ENCODE data around the gene S100A13.
"Not testable (repeated sequence)": the region's sequence is repeated elsewhere in the genome, so short reads cannot be mapped to it uniquely, and the experiment has no call there.

S100A13 gene

GRCh38 chr1:153599847-153600246, 27.5 kb downstream of the S100A13 start:
- DNase-seq = no peak

GRCh38 chr1:153598309-153599172, 28.8 kb downstream of the S100A13 start:
- DNase-seq = no peak

DNA sequence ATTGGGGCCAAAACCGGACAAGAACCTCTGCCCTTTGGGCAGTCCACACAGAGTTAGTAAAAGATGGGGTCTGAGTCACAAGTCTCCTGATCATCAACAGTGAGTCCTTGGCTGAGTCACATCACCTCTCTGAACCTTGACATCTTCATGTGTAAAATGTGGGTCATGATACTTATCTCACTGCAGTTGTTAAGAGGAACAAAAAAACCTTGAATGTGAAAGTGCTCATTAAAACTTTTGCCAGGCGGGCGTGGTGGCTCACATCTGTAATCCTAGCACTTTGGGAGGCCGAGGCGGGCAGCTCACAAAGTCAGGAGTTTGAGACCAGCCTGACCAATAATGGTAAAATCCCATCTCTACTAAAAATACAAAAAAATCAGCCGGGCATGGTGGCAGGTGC, 30.1 kb downstream of the S100A13 start:
- no peak for DNase-seq

GRCh38 chr1:153592748-153593147, 34.6 kb downstream of the S100A13 start:
- DNase-seq = no peak

DNA sequence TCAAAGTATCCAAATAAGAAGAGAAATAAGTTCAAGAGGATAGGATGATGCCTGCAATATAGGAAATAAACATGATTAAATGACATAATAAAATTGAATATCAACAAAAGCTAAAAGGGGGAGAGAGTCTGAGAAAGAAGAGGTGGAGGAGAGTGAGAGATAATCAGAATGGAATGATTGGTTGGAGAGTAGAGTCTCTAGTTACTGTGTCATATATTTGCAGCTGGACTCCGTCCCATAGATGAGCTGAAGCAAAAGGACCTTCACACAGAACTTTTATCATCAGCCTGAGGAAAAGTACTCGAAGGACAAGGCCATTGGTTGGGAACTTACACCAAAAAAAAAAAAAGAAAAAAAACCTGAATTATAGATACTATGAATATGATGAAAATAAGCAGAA, 38.8 kb downstream of the S100A13 start:
- DNase-seq = no peak

GRCh38 chr1:153588033-153588432, 39.3 kb downstream of the S100A13 start:
- not testable (repeated sequence) for DNase-seq

- DNase-seq = no peak
Observed at GRCh38 chr1:153587314-153587713, 40.0 kb downstream of the S100A13 start.

- DNase-seq = no peak
Observed at GRCh38 chr1:153586347-153586746, 41.0 kb downstream of the S100A13 start.

DNA sequence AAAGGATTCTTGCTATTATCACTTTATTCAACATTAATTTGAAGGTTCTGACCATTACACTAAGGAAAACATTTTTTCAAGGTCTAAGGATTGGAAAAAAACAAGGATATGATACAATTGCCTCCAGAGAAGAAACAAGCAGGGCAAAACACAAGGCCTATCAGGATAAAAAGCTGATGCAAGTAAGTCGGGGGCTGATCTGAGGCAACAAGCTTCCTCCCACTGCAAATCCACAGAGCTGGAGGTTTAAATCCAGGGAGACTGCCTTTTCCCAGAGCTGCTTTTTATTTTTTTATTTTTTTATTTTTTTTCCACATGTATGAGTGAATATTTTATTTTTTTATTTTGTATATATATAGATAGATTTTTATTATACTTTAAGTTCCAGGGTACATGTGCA, 42.3 kb downstream of the S100A13 start:
- no peak for DNase-seq

GRCh38 chr1:153583976-153584375, 43.3 kb downstream of the S100A13 start:
- no peak for DNase-seq

- DNase-seq = not testable (repeated sequence)
Observed at GRCh38 chr1:153583514-153583913, 43.8 kb downstream of the S100A13 start.

GRCh38 chr1:153582836-153583235, 44.5 kb downstream of the S100A13 start:
- not testable (repeated sequence) for DNase-seq

DNA sequence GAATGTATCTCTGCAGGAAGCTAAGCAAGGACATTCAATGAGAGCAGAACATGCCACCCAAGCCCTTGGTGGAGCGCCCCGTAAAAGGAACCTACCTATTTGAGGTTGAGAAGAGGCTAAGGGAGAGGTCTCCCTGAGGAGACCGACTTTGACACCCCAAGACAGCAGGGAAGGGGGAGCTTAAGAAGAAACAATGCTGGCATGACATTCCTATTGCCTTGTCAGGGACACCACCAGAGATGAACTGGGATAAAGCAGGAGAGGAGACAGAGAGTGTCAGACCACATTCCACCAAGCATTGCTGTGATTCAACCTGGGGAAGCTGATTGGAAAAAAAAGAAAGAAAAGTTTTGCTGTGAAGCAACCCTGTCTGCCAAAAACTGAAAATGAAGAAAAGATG, 48.4 kb downstream of the S100A13 start:
- DNase-seq = no peak

DNA sequence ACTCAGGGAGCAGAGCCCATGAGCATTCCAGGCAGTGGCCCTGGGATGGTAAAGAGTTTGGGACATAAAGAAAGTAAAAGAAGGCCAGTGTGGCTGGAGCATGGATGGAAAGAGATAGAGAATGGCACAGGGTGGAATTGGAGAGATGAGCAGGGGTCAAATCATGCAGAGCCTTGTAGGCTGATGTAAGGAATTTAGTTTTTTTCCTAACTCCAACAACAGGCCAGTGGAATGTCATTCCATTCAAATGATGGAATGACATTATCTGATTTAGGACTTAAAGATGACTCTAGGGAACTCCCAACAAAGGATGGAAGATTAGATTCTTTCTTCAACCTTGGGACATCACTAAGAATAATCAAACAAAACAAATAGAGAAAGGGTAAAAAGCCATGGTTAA, 48.8 kb downstream of the S100A13 start:
- no peak for DNase-seq

DNA sequence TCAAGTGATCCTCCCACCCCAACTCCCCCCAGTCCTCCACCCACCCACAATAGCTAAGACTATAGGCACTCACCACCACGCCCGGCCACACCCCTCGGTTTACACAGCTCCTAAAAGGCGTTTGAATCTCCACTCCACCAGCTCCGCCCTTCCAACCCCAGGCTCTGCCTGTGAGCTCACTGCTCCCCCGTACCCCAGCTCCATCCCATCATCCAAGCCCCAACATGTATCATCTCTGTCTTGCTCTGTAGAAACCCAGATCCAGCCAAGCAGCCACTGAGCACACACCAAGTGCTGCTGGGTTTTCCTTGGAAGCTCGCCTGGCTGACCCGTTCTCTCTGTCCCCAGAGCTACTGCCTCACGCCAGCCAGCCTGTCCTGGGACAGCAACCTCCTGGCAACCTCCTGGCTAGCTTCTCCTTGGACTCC, 49.7 kb downstream of the S100A13 start:
- DNase-seq = no peak

- DNase-seq = no peak
Observed at GRCh38 chr1:153577138-153577537, 50.2 kb downstream of the S100A13 start.

DNA sequence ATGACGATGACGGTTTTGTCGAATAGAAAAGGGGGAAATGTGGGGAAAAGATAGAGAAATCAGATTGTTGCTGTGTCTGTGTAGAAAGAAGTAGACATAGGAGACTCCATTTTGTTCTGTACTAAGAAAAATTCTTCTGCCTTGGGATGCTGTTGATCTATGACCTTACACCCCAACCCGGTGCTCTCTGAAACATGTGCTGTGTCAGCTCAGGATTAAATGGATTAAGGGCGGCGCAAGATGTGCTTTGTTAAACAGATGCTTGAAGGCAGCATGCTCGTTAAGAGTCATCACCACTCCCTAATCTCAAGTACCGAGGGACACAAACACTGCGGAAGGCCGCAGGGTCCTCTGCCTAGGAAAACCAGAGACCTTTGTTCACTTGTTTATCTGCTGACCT, 51.8 kb downstream of the S100A13 start:
- DNase-seq = not testable (repeated sequence)

GRCh38 chr1:153575081-153575491, 52.2 kb downstream of the S100A13 start:
- DNase-seq = not testable (repeated sequence)

DNA sequence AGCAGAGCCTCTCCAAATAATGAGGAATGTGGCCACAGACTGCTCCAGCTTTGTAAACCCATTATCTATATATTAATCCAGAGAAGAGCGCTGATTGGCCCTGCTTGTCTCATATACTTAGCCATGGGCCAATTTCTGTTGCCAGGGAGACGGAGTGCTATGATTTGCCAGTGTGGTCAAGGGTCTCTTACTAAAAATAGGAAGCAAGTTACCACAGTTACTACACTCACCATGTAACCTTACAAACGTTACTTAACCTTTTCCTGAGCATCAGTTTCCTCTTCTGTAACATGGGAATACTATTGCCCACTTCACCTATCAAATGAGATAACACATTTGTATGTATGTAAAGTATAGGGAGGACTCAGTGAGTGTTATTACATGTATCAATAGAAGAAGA, 54.0 kb downstream of the S100A13 start:
- no peak for DNase-seq

- peak; percentile 60 for DNase-seq
Observed at GRCh38 chr1:153572569-153573015, 54.7 kb downstream of the S100A13 start.

DNA sequence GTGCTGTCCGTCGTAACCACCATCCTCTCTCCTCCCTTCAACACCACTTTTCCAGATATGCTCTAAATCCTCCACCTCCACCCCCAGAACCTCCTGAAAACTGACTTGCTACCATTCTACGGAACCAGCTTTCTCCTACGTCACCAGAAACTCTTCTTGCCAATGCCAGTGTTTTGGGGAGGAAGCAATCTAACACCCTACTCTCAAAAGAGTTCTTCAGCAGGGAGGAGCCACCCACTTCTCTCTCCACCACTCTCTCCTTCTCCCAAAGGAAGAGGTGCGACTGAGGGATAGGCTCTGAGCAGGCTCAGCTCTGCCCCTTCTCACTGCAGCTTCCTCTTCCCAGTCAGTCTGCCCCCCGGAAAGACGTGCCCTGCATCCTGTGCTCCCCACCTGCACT, 55.6 kb downstream of the S100A13 start:
- DNase-seq = no peak

DNA sequence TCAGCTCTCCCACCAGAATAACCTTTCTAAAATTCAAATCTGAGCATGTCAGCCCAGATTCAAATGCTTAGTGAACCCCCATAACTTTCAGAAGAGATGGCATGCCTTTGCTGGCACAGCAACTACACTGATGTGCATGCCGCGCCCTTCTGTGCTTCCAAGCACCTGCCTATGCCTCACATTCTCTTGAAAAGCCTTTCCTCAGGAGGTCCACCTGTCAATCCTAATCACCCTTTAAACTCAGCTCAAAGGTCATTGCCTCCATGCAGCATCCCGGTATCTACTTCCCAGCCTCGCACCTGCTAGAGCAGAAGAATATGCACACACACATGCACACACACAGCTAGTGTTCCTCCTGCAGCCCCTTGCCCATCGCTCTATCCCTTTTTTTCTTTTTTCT, 56.4 kb downstream of the S100A13 start:
- no peak for DNase-seq

GRCh38 chr1:153569465-153569864, 57.8 kb downstream of the S100A13 start:
- no peak for DNase-seq

All from SHP77 treated with DMSO at 0.1 percent for 48 hours (cell line).